Coronary artery (tissue), 2 donors: Measurements from ENCODE around the gene WEE2.
"Not testable (repeated sequence)": the region's sequence is repeated elsewhere in the genome, so short reads cannot be mapped to it uniquely, and the experiment has no call there.

Source experiments
- DNase-seq: peaks from one replicate; pipeline ENCODE4 v3.0.0-alpha.2; 2017; ENCODE audit warnings: low spot score
- H3K27ac ChIP-seq, 2 donors: fragments of 200-600 bp; sonication (generic); one replicate each; pipeline ENCODE4 v1.5.1; 2016 to 2019
- H3K4me3 ChIP-seq: fragments of 200-600 bp; sonication (generic); 2 replicates; pipeline ENCODE4 v1.5.1; 2016; ENCODE audit warnings: mild to moderate bottlenecking, moderate library complexity
- CTCF ChIP-seq: fragments of 200-600 bp; sonication (generic); IDR thresholded peaks from one replicate; pipeline ENCODE4 v1.5.1; 2019; ENCODE audit warnings: antibody characterized with exemption

Gene WEE2

GRCh38 chr7:141737118-141737835 is 29.1 kb downstream of the WEE2 start:
- Histone ChIP-seq H3K27ac (peak overlapping the region; percentile 80 to 84), H3K4me3 (peak overlapping the region; percentile 88)
- TF ChIP-seq CTCF, result no peak
- no peak for DNase-seq

- DNase-seq, result peak; percentile 94
- Histone ChIP-seq H3K4me3 (peak within 1 kb of the TSS; percentile 88), H3K27ac (peak within 1 kb of the TSS; percentile 80 to 84)
- peak; percentile 54 for TF ChIP-seq CTCF
Observed at GRCh38 chr7:141737836-141738591, 29.9 kb downstream of the WEE2 start, which contains the start of gene SSBP1. Gene SSBP1 (plus strand): TSS chr7:141738358. CDS start chr7:141739167, 809 bp downstream.

- TF ChIP-seq CTCF, result no peak
- Histone ChIP-seq H3K27ac (peak overlapping the region; percentile 80 to 84), H3K4me3 (peak overlapping the region; percentile 88)
- DNase-seq, result no peak
Observed at GRCh38 chr7:141738592-141739013, 30.4 kb downstream of the WEE2 start.

GRCh38 chr7:141739250-141739649 is 31.1 kb downstream of the WEE2 start:
- TF ChIP-seq CTCF, result no peak
- DNase-seq, result no peak
- Histone ChIP-seq H3K4me3 (peak overlapping the region; percentile 88), H3K27ac (no peak overlapping the region)

GRCh38 chr7:141742229-141742628 is 34.1 kb downstream of the WEE2 start:
- H3K27ac ChIP-seq, result no peak overlapping the region
- no peak for DNase-seq
- no peak for TF ChIP-seq CTCF
- no peak overlapping the region for H3K4me3 ChIP-seq

GRCh38 chr7:141744131-141744530 is 36.0 kb downstream of the WEE2 start:
- Histone ChIP-seq H3K27ac (no peak overlapping the region), H3K4me3 (no peak overlapping the region)
- DNase-seq, result no peak
- TF ChIP-seq CTCF, result no peak

GRCh38 chr7:141748396-141748795 is 40.2 kb downstream of the WEE2 start:
- no peak for TF ChIP-seq CTCF
- Histone ChIP-seq H3K4me3 (no peak overlapping the region), H3K27ac (no peak overlapping the region)
- no peak for DNase-seq

- not testable (repeated sequence) for H3K4me3 ChIP-seq, H3K27ac ChIP-seq, DNase-seq
Observed at GRCh38 chr7:141751904-141752303, 43.8 kb downstream of the WEE2 start.
